HFF-Myc (cell line): Measurements from ENCODE around the gene HELZ2.

Experiments
- DNase-seq: peaks from one replicate; pipeline ENCODE4 v3.0.0-alpha.2; 2011; ENCODE audit warnings: low read depth; ENCODE audit errors: extremely low read depth
- H3K4me3 ChIP-seq: replicated peaks from 2 replicates; pipeline ENCODE4 v1.5.1; 2011; ENCODE audit warnings: low read depth, mild to moderate bottlenecking, control low read depth, low read length
- TF ChIP-seq, protein P1 (sequence below): IDR thresholded peaks from 2 replicates; pipeline ENCODE4 v1.5.1; 2012; ENCODE audit warnings: mild to moderate bottlenecking, low read depth, low read length, control low read depth; ENCODE audit errors: missing control alignments

The HELZ2 gene

DNA sequence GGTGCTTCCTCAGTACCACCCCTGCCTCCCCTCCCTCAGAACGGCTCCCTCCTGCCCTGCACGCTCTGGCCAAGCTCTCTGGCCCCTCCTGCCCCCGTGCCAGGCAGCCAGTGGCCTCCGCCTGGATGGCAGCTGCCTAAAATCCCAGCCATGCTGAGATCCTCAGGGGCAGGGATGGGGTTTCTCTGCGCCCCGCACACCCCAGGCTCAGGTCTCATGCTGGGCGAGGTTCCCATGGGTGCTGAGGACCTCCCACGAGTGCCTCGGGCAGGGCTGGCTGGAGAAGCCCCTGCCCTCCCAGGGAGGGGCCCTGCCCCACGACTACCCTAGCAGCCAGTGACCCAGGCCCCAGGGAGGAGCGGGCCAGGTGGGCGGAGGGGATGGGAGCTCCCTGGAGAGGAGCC, 39.6 kb downstream of the HELZ2 start:
- TF ChIP-seq, protein P1, sequence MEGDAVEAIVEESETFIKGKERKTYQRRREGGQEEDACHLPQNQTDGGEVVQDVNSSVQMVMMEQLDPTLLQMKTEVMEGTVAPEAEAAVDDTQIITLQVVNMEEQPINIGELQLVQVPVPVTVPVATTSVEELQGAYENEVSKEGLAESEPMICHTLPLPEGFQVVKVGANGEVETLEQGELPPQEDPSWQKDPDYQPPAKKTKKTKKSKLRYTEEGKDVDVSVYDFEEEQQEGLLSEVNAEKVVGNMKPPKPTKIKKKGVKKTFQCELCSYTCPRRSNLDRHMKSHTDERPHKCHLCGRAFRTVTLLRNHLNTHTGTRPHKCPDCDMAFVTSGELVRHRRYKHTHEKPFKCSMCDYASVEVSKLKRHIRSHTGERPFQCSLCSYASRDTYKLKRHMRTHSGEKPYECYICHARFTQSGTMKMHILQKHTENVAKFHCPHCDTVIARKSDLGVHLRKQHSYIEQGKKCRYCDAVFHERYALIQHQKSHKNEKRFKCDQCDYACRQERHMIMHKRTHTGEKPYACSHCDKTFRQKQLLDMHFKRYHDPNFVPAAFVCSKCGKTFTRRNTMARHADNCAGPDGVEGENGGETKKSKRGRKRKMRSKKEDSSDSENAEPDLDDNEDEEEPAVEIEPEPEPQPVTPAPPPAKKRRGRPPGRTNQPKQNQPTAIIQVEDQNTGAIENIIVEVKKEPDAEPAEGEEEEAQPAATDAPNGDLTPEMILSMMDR = no peak
- no peak for DNase-seq
- H3K4me3 ChIP-seq = no peak overlapping the region

DNA sequence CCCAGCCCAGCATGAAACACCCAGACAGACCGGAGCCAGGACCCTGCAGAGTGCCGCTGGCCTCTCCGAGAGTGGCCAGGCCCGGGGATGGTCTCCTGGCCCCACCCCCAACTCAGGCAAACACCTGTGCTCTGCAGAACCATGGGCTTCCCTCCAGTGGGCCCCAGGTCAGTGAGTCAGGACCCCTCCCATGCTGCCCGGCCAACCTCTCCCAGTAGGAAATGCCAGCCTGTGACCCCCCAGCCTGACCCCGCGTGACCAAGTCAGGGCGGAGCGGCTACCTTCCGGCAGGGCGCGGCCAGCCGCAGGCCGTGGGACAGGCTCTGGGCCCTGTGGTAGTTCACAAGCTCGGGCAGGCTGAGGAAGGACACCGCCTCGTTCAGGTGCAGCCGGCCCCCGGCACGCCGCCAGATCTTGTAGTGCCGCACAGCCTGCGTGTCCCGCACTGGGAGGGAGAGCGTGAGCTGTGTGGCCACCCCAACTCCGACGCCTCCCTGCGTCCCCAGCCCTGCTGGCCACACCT, 40.1 kb downstream of the HELZ2 start:
- TF ChIP-seq, protein P1 = no peak
- DNase-seq = no peak
- H3K4me3 ChIP-seq = no peak overlapping the region

DNA sequence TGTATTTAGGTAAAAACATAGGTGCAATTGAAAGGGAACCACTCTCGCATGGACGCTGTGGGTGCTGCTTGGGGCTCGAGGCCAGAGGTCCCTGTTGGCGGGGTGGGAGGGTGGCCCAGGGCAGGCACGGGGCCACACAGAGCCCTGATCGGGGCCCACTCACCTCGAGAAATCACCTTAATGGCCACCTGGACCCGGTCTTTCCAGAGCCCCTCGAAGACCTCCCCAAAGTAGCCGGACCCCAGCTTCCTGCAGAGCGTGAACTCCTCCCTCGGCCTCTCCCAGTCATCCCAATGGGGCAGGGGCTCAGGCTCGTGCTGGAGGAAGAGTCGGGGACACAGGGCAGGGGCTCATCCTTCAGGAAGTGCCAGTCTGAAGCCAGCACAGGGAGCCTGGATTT, 40.7 kb downstream of the HELZ2 start:
- no peak for DNase-seq
- TF ChIP-seq, protein P1 = no peak
- no peak overlapping the region for H3K4me3 ChIP-seq

DNA sequence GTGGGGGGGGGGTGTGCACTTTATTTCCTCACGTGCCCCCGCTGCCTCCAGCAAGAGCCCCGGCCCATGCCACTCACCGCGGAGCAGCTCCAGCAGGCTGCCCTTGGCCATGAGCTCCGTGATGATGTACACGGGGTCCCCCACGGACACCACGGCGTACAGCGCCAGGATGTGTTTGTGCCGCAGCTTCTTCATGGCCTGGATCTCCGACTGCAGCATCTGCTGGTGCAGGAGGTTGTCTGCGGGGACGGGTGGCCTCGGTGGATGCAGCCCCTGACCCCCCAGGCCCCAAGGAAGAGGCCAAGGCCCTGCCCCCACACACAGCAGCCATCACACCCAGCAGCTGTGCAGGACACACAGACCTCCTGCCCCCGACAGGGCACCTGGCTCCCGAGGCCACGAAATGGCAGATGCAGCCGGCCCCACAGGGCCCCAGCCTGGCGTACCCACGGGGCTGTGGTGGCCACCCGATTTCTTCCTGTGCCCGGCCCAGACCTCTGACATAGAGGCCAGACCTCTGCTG, 41.5 kb downstream of the HELZ2 start:
- TF ChIP-seq, protein P1 = no peak
- H3K4me3 ChIP-seq = no peak overlapping the region
- no peak for DNase-seq

DNA sequence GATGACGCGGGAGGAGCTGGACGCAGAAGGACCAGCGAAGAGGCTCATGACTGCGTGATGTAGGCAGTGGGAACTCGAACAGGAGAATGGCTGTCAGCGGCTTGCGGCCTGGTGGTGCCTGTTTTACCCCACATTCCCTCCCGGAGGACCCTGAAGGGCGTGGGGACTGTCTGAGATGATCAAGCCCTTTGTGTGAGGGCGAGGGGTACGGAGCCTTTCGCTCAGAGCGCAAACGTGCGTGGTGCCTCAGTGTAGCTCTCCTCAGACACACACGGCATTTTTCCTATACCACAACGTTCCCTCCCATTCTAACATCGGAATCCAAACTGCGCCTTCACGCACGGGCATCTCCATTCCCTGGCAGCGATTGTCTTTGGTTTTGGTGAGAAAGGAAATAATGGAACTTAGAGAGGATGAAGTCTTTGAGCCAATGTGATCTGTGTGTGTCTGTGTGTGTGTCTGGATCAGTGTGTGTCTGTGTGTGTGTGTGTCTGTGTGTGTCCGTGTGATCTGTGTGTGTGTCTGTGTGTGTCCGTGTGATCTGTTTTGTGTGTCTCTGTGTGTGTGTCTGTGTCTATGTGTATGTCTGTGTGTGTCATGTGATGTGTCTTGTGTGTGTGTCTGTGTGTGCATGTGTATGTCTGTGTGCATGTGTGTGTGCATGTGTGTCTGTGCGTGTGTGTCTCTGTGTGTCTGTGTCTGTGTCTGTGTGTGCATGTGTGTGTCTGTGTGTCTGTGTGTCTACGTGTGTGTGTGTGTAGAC, 42.2 kb downstream of the HELZ2 start:
- no peak for DNase-seq
- no peak overlapping the region for H3K4me3 ChIP-seq
- TF ChIP-seq, protein P1 = no peak

DNA sequence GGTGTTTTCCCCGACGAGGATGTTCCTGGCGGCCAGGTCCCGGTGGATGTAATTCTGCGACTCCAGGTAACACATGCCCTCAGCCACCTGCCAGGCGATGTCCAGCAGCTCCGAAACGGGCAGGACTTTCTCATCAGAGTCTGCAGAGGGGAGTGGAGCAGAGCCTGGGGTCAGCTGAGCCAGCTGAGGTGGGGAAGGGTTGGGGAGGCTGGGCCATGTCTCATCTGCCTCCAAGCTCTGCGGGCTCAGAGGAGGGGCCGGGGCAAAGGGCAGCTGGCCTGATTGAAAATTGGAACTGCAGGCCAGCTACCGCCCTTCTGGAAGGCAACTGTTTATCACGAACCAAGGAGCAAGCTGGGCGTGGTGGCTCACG, 43.3 kb downstream of the HELZ2 start:
- TF ChIP-seq, protein P1 = no peak
- no peak for DNase-seq
- no peak overlapping the region for H3K4me3 ChIP-seq
